IPS-20b (cell line): Measurements from ENCODE around the gene WIZ.

Source experiments
- H3K27ac ChIP-seq: one replicate; pipeline ENCODE4 v1.5.1; 2013; ENCODE audit warnings: low read length
- H3K27me3 ChIP-seq: 2 replicates; pipeline ENCODE4 v1.6.1; 2013; ENCODE audit warnings: mild to moderate bottlenecking, low read length, inconsistent platforms; ENCODE audit not compliant: insufficient read depth
- H3K36me3 ChIP-seq: 2 replicates; pipeline ENCODE4 v1.6.1; 2013; ENCODE audit warnings: low read depth, mild to moderate bottlenecking, inconsistent platforms, low read length, moderate library complexity; ENCODE audit not compliant: insufficient read depth
- H3K4me1 ChIP-seq: 2 replicates; pipeline ENCODE4 v1.6.1; 2013; ENCODE audit warnings: mild to moderate bottlenecking, control low read depth, inconsistent platforms, low read length, moderate library complexity; ENCODE audit not compliant: insufficient read depth
- H3K4me3 ChIP-seq: 2 replicates; pipeline ENCODE4 v1.5.1; 2013; ENCODE audit warnings: mild to moderate bottlenecking, low read length, inconsistent platforms
- H3K9ac ChIP-seq: 2 replicates; pipeline ENCODE4 v1.6.1; 2013; ENCODE audit warnings: low read depth, mild to moderate bottlenecking, inconsistent platforms, low read length, moderate library complexity
- H3K9me3 ChIP-seq: 2 replicates; pipeline ENCODE4 v1.6.1; 2013; ENCODE audit warnings: mild to moderate bottlenecking, low read depth, low read length, inconsistent platforms; ENCODE audit not compliant: insufficient read depth

The WIZ gene

GRCh38 chr19:15431396-15432017 is 18.2 kb downstream of the WIZ start:
- no peak overlapping the region for H3K27ac ChIP-seq
- H3K4me3 ChIP-seq, result peak overlapping the region; percentile 90
- peaks cover 9% of the 10 kb centered on the region for H3K36me3 ChIP-seq
- no peaks in the 10 kb centered on the region for H3K27me3 ChIP-seq
- peak overlapping the region; percentile 83 for H3K9ac ChIP-seq
- H3K9me3 ChIP-seq, result no peaks in the 10 kb centered on the region
- H3K4me1 ChIP-seq, result no peaks in the 10 kb centered on the region

GRCh38 chr19:15430526-15431120 is 19.1 kb downstream of the WIZ start:
- Histone ChIP-seq H3K27ac (no peak overlapping the region), H3K4me3 (no peak overlapping the region; the same call in 1 of the 2 replicates), H3K9ac (no peak overlapping the region)

DNA sequence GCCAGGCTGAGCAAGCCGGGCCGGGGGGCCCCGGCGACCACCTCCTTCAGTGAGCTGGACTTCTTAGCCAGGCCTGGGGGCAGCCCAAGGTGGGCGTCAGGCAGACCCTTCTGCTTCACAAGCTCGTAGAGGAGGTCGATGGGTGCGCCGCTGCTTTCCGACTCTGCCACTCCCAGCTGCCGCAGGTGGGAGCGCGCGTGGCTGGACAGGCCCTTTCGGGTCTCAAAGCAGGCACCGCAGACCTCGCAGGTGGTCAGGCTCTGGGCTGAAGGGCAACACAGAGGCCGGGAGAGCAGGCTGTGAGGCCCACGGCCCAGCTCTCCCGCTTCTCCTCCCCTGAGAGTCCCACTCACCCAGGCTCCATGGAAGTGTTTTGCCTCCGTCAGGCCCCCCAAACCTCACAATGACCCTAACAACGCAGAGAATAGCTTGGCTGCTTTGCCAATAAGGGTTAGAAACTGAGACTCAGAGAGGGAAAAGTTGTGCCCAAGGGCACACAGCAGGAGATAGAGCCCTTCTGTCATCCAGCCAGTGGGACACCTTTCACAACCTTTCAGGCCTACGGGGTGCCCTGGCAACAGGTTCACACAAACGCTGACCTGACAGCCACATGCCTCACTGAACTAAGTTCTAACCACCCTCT is 19.8 kb downstream of the WIZ start:
- no peaks in the 10 kb centered on the region for H3K27me3 ChIP-seq
- no peaks in the 10 kb centered on the region for H3K9me3 ChIP-seq
- H3K36me3 ChIP-seq, result peaks cover 22% of the 10 kb centered on the region
- H3K27ac ChIP-seq, result no peak overlapping the region
- H3K4me1 ChIP-seq, result no peaks in the 10 kb centered on the region
- no peak overlapping the region for H3K4me3 ChIP-seq
- H3K9ac ChIP-seq, result no peak overlapping the region

More at GRCh38 chr19:15430526-15431120, 19.1 kb downstream of the WIZ start:
- H3K27me3 ChIP-seq, result no peaks in the 10 kb centered on the region
- H3K4me1 ChIP-seq, result no peaks in the 10 kb centered on the region
- no peaks in the 10 kb centered on the region for H3K9me3 ChIP-seq
- H3K36me3 ChIP-seq, result peaks cover 16% of the 10 kb centered on the region

- H3K4me3 ChIP-seq, result no peak overlapping the region
- peaks cover 30% of the 10 kb centered on the region for H3K36me3 ChIP-seq
- no peak overlapping the region for H3K9ac ChIP-seq
- H3K27ac ChIP-seq, result no peak overlapping the region
- no peaks in the 10 kb centered on the region for H3K4me1 ChIP-seq
- no peaks in the 10 kb centered on the region for H3K9me3 ChIP-seq
- H3K27me3 ChIP-seq, result no peaks in the 10 kb centered on the region
These were observed 20.6 kb downstream of the WIZ start for GRCh38 chr19:15428956-15429824.

DNA sequence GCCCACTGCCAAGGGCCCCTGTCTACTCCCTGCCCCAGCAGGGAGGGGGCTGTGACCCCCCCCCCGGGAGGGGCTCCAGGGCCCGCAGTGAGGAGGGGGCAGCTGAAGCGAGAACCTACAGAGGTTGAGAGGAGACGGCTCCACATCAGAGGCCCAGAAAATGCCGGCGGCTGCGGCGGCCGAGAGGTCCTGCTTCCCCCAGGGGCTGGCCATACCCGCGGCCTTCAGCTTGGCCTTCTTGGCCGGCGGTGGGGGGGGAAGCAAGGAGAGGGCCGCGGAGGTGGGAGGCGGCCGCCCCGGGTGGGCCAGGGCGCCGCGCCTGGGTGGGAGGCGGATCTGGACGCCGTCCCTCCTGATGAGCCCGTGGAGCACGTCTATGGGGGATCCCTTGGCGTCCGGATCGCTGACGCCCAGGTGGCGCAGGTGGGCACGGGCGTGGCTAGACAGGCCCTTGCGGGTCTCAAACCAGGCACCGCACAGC is 21.7 kb downstream of the WIZ start:
- H3K4me3 ChIP-seq, result no peak overlapping the region
- no peaks in the 10 kb centered on the region; the same call in 1 of the 2 replicates for H3K9me3 ChIP-seq
- no peaks in the 10 kb centered on the region for H3K4me1 ChIP-seq
- peaks cover 42% of the 10 kb centered on the region for H3K36me3 ChIP-seq
- H3K27ac ChIP-seq, result no peak overlapping the region
- H3K27me3 ChIP-seq, result no peaks in the 10 kb centered on the region
- no peak overlapping the region for H3K9ac ChIP-seq

DNA sequence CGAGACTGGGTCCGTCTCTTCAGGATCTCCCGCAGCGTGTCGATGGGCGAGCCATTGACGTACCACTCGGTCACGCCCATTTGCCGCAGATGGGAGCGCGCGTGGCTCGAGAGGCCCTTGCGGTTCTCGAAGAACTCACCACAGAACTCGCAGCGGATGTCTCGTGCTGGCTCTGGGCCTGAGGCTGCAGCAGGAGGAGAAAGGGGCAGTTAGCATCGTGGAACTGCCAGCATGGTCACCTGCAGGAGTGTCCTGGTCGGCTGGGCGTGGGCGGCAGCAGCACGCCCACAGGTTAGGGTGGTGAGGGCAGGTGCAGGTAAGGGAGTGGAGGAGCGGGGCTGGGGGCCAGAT is 22.4 kb downstream of the WIZ start:
- Histone ChIP-seq H3K27ac (no peak overlapping the region), H3K27me3 (no peaks in the 10 kb centered on the region), H3K4me3 (no peak overlapping the region), H3K4me1 (no peaks in the 10 kb centered on the region), H3K36me3 (peaks cover 49% of the 10 kb centered on the region), H3K9me3 (no peaks in the 10 kb centered on the region; the same call in 1 of the 2 replicates), H3K9ac (no peak overlapping the region)

- Histone ChIP-seq H3K9ac (no peak overlapping the region), H3K4me1 (no peaks in the 10 kb centered on the region), H3K27me3 (no peaks in the 10 kb centered on the region), H3K27ac (no peak overlapping the region), H3K4me3 (no peak overlapping the region), H3K36me3 (peaks cover 51% of the 10 kb centered on the region), H3K9me3 (no peaks in the 10 kb centered on the region; the same call in 1 of the 2 replicates)
These were observed 23.0 kb downstream of the WIZ start for GRCh38 chr19:15426485-15427349.

- no peaks in the 10 kb centered on the region for H3K27me3 ChIP-seq
- peaks cover 56% of the 10 kb centered on the region for H3K36me3 ChIP-seq
- no peak overlapping the region for H3K9ac ChIP-seq
- H3K9me3 ChIP-seq, result no peaks in the 10 kb centered on the region; the same call in 1 of the 2 replicates
- no peak overlapping the region for H3K4me3 ChIP-seq
- no peak overlapping the region for H3K27ac ChIP-seq
- H3K4me1 ChIP-seq, result no peaks in the 10 kb centered on the region
These were observed 24.3 kb downstream of the WIZ start for GRCh38 chr19:15425321-15425950.

GRCh38 chr19:15424692-15425272 is 25.0 kb downstream of the WIZ start:
- Histone ChIP-seq H3K9me3 (no peaks in the 10 kb centered on the region; the same call in 1 of the 2 replicates), H3K9ac (no peak overlapping the region), H3K27ac (no peak overlapping the region), H3K4me1 (no peaks in the 10 kb centered on the region), H3K4me3 (no peak overlapping the region), H3K27me3 (no peaks in the 10 kb centered on the region), H3K36me3 (peaks cover 56% of the 10 kb centered on the region)

- no peak overlapping the region for H3K9ac ChIP-seq
- H3K4me3 ChIP-seq, result no peak overlapping the region
- H3K36me3 ChIP-seq, result peaks cover 56% of the 10 kb centered on the region
- H3K27ac ChIP-seq, result no peak overlapping the region
- H3K27me3 ChIP-seq, result no peaks in the 10 kb centered on the region
- H3K4me1 ChIP-seq, result no peaks in the 10 kb centered on the region
- H3K9me3 ChIP-seq, result no peaks in the 10 kb centered on the region; the same call in 1 of the 2 replicates
These were observed 25.6 kb downstream of the WIZ start for GRCh38 chr19:15424121-15424520.
